ENCODE measurements around the gene ADAMTS12. TPM values are rescaled to one million over a fixed set of nuclear protein-coding genes. Genes with fewer than 3 reads are reported as not detected.

ADAMTS12 gene
- total and polyA plus RNA-seq, 4 donors: 0.49 to 6.4 (median 2.3) TPM

DNA sequence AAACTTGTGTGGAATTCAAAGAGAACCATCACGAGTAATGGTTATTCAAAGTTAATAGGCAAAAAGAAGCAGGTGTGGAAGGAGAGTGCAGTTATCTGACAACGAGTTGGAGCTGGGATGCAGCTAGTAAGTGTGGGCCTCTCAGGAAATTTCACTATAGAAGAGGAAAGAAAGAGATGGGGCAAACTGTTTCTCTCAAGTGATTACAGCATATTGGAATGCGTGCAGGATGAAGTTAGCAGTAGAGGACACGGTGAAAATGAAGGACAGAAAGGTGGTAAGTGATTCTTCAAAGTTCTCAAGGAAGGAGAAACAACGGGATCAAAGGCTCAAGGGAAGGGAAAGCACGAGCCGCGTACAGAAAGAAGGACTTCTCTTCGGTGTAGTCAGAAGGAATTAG lies 84.0 kb downstream of the ADAMTS12 start:
- Histone ChIP-seq H3K4me1 (ENCODE audit: control insufficient read depth in 4 of 4, insufficient read depth in 4 of 4, low read length in 3 of 4) (no peaks in the 10 kb centered on the region), H3K9me3 (ENCODE audit: control insufficient read depth in 4 of 4, low read length in 3 of 4) (no peaks in the 10 kb centered on the region), H3K9ac (ENCODE audit: low read depth in 1 of 2, low read length in 2 of 2) (no peak overlapping the region), H3K4me3 (ENCODE audit: low read depth in 1 of 3, low read length in 3 of 3) (no peak overlapping the region), H3K27me3 (ENCODE audit: control insufficient read depth in 4 of 4, insufficient read depth in 4 of 4, low read length in 3 of 4) (peaks cover 0 to 3% (median 0%) of the 10 kb centered on the region in 4 donors), H3K27ac (ENCODE audit: low read depth in 1 of 2, low read length in 2 of 2) (peak overlapping the region in 1 of 2 donors; percentile 34), H3K36me3 (ENCODE audit: control insufficient read depth in 4 of 4, insufficient read depth in 3 of 4, low read depth in 1 of 4, low read length in 3 of 4) (no peaks in the 10 kb centered on the region)
- WGBS: 74% methylated on average over 9 of the region's 9 CpGs
- TF ChIP-seq, protein P1, sequence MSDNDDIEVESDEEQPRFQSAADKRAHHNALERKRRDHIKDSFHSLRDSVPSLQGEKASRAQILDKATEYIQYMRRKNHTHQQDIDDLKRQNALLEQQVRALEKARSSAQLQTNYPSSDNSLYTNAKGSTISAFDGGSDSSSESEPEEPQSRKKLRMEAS (IDR thresholded peaks at IDR 0.05): no peak
- no peak for TF ChIP-seq SP1 (IDR thresholded peaks at IDR 0.05)
- TF ChIP-seq, protein P2, sequence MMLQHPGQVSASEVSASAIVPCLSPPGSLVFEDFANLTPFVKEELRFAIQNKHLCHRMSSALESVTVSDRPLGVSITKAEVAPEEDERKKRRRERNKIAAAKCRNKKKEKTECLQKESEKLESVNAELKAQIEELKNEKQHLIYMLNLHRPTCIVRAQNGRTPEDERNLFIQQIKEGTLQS (IDR thresholded peaks at IDR 0.05): no peak
- TF ChIP-seq YY1 (IDR thresholded peaks at IDR 0.05): no peak
- TF ChIP-seq RAD21 (IDR thresholded peaks at IDR 0.05): no peak
- TF ChIP-seq, protein P3, sequence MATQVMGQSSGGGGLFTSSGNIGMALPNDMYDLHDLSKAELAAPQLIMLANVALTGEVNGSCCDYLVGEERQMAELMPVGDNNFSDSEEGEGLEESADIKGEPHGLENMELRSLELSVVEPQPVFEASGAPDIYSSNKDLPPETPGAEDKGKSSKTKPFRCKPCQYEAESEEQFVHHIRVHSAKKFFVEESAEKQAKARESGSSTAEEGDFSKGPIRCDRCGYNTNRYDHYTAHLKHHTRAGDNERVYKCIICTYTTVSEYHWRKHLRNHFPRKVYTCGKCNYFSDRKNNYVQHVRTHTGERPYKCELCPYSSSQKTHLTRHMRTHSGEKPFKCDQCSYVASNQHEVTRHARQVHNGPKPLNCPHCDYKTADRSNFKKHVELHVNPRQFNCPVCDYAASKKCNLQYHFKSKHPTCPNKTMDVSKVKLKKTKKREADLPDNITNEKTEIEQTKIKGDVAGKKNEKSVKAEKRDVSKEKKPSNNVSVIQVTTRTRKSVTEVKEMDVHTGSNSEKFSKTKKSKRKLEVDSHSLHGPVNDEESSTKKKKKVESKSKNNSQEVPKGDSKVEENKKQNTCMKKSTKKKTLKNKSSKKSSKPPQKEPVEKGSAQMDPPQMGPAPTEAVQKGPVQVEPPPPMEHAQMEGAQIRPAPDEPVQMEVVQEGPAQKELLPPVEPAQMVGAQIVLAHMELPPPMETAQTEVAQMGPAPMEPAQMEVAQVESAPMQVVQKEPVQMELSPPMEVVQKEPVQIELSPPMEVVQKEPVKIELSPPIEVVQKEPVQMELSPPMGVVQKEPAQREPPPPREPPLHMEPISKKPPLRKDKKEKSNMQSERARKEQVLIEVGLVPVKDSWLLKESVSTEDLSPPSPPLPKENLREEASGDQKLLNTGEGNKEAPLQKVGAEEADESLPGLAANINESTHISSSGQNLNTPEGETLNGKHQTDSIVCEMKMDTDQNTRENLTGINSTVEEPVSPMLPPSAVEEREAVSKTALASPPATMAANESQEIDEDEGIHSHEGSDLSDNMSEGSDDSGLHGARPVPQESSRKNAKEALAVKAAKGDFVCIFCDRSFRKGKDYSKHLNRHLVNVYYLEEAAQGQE (IDR thresholded peaks at IDR 0.05): no peak
- no peak for TF ChIP-seq NR2F2 (IDR thresholded peaks at IDR 0.05)
- DNase-seq (ENCODE audit: low spot score): no peak

DNA sequence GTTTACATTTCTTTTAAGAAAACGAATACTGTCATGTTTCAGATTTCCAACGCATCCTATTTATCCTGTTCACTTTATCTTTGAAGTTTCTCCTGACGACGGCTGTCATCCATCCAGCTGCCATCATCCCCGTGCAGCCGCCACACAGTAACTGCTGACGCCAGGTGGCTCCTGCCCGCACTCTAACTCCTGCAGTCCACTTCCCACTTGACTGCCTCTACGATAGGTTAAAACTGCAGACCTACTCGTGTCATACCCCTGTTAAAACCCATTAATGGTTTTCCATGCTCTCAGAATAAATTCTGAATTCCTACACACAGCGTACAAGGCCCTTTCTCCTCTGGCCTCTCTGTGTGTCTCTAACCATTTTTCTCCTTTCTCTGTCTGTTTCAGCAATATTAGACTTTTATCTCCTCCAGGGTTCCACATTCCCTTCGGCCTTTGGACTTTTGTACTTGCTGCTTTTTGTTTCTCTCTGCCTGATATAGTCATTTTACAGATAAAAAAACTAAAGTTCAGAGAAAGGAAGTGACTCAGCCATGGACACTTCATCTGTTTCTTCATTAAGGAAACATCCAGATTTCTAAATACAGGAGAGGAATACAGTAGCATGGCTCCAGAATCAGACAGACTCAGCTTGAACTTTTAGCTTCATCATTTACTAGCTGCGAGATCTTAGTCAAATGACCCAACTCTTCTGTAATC lies 84.9 kb downstream of the ADAMTS12 start:
- Histone ChIP-seq H3K4me1 (ENCODE audit: control insufficient read depth in 4 of 4, insufficient read depth in 4 of 4, low read length in 3 of 4) (no peaks in the 10 kb centered on the region), H3K27ac (ENCODE audit: low read depth in 1 of 2, low read length in 2 of 2) (peak overlapping the region in 1 of 2 donors; percentile 34), H3K9ac (ENCODE audit: low read depth in 1 of 2, low read length in 2 of 2) (no peak overlapping the region), H3K27me3 (ENCODE audit: control insufficient read depth in 4 of 4, insufficient read depth in 4 of 4, low read length in 3 of 4) (peaks cover 0 to 3% (median 0%) of the 10 kb centered on the region in 4 donors), H3K36me3 (ENCODE audit: control insufficient read depth in 4 of 4, insufficient read depth in 3 of 4, low read depth in 1 of 4, low read length in 3 of 4) (no peaks in the 10 kb centered on the region), H3K9me3 (ENCODE audit: control insufficient read depth in 4 of 4, low read length in 3 of 4) (no peaks in the 10 kb centered on the region), H3K4me3 (ENCODE audit: low read depth in 1 of 3, low read length in 3 of 3) (no peak overlapping the region)
- 73% methylated on average over 13 of the region's 13 CpGs for WGBS
- TF ChIP-seq HNF4A (conservative IDR thresholded peaks at IDR 0.05) (peak; percentile 47 to 52), RAD21 (IDR thresholded peaks at IDR 0.05) (peak in 1 of 2 donors; percentile 5), RXRA (IDR thresholded peaks at IDR 0.05) (no peak), HNF4G (IDR thresholded peaks at IDR 0.05) (no peak), JUND (IDR thresholded peaks at IDR 0.05) (peak in 1 of 2 donors; percentile 49), NR2F2 (IDR thresholded peaks at IDR 0.05) (peak; percentile 84), FOXA1 (IDR thresholded peaks at IDR 0.05) (no peak)
- TF ChIP-seq, protein P1 (IDR thresholded peaks at IDR 0.05): peak; percentile 8
- DNase-seq (ENCODE audit: low spot score): no peak

DNA sequence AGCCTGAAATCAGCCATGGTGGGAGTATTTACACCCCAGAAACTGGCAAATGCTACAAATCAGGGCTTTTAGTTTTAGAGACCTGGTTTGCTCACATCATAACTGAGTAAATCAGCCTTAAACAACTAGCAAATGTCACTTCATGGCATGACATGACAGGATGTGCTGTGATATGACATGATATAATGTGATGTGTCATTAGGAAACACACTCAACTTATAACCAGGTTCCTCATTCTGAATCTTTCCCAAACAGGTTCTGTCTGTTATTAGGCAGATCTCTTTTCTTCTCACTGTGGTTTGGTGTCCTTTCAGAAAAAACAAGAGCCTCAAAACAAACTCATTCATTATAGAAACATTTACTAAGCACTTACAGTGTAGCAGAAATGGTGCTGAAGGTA lies 90.5 kb downstream of the ADAMTS12 start:
- DNase-seq (ENCODE audit: low spot score): no peak
- no peak overlapping the region for H3K4me3 ChIP-seq (ENCODE audit: low read depth in 1 of 3, low read length in 3 of 3)
- H3K9ac ChIP-seq (ENCODE audit: low read depth in 1 of 2, low read length in 2 of 2): no peak overlapping the region
- H3K27me3 ChIP-seq (ENCODE audit: control insufficient read depth in 4 of 4, insufficient read depth in 4 of 4, low read length in 3 of 4): no peaks in the 10 kb centered on the region
- TF ChIP-seq JUND (IDR thresholded peaks at IDR 0.05) (no peak), HNF4G (IDR thresholded peaks at IDR 0.05) (no peak), RAD21 (IDR thresholded peaks at IDR 0.05) (no peak), HNF4A (conservative IDR thresholded peaks at IDR 0.05) (no peak), NR2F2 (IDR thresholded peaks at IDR 0.05) (no peak)
- TF ChIP-seq, protein P4, sequence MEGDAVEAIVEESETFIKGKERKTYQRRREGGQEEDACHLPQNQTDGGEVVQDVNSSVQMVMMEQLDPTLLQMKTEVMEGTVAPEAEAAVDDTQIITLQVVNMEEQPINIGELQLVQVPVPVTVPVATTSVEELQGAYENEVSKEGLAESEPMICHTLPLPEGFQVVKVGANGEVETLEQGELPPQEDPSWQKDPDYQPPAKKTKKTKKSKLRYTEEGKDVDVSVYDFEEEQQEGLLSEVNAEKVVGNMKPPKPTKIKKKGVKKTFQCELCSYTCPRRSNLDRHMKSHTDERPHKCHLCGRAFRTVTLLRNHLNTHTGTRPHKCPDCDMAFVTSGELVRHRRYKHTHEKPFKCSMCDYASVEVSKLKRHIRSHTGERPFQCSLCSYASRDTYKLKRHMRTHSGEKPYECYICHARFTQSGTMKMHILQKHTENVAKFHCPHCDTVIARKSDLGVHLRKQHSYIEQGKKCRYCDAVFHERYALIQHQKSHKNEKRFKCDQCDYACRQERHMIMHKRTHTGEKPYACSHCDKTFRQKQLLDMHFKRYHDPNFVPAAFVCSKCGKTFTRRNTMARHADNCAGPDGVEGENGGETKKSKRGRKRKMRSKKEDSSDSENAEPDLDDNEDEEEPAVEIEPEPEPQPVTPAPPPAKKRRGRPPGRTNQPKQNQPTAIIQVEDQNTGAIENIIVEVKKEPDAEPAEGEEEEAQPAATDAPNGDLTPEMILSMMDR (IDR thresholded peaks at IDR 0.05; ENCODE audit: low read depth, low read length, missing input control): no peak
- TF ChIP-seq, protein P1 (IDR thresholded peaks at IDR 0.05): no peak
- H3K4me1 ChIP-seq (ENCODE audit: control insufficient read depth in 4 of 4, insufficient read depth in 4 of 4, low read length in 3 of 4): no peaks in the 10 kb centered on the region
- no peak overlapping the region for H3K27ac ChIP-seq (ENCODE audit: low read depth in 1 of 2, low read length in 2 of 2)
- H3K9me3 ChIP-seq (ENCODE audit: control insufficient read depth in 4 of 4, low read length in 3 of 4): no peaks in the 10 kb centered on the region
- H3K36me3 ChIP-seq (ENCODE audit: control insufficient read depth in 4 of 4, insufficient read depth in 3 of 4, low read depth in 1 of 4, low read length in 3 of 4): no peaks in the 10 kb centered on the region

Data from liver (tissue), 9 donors.